PC-3 (cell line): ENCODE measurements around the gene CSNK2A1. TPM values are rescaled to one million over a fixed set of nuclear protein-coding genes. Genes with fewer than 3 reads are reported as not detected.

Experiments used
- ATAC-seq: fragments of 200-7000 bp; cut with Tn5 transposase; 2 replicates; pipeline ENCODE4 v1.9.1; 2020; ENCODE audit warnings: mild to moderate bottlenecking, moderate library complexity
- BruUV-seq: library from RNA; stranded (reverse); fragments of 400-500 nt; replicated peaks from 2 replicates; lab custom pipeline; 2021; lab: Mats Ljungman, UMichigan
- CTCF ChIA-PET: fragments of 300-600 bp; sonication (Branson Sonifier 250); formaldehyde crosslinking; loops from one replicate; lab custom pipeline; 2022; ENCODE audit warnings: antibody characterized with exemption; lab: Charles Lee
- POLR2A ChIA-PET: fragments of 300-600 bp; sonication (Branson Sonifier 250); formaldehyde crosslinking; loops from one replicate; lab custom pipeline; 2022; ENCODE audit warnings: antibody characterized with exemption; ENCODE audit not compliant: unreplicated experiment; lab: Charles Lee
- DNase-seq: peaks from one replicate; pipeline ENCODE4 v3.0.0-alpha.2; 2015
- H2AFZ ChIP-seq: fragments of 300-600 bp; sonication (generic); 2 replicates; pipeline ENCODE4 v1.6.0; 2016; ENCODE audit warnings: antibody characterized with exemption, low read length
- H3F3A ChIP-seq: fragments of 300-600 bp; sonication (generic); one replicate; pipeline ENCODE4 v1.6.0; 2017; ENCODE audit warnings: antibody characterized with exemption, low read length, control low read depth, mild to moderate bottlenecking; ENCODE audit not compliant: unreplicated experiment
- H3K27ac ChIP-seq: fragments of 300-600 bp; sonication (generic); 2 replicates; pipeline ENCODE4 v1.5.1; 2016; ENCODE audit warnings: mild to moderate bottlenecking, low read length
- H3K27me3 ChIP-seq: fragments of 300-600 bp; sonication (generic); 2 replicates; pipeline ENCODE4 v1.6.1; 2016; ENCODE audit warnings: low read length, mixed read lengths
- H3K36me3 ChIP-seq: fragments of 300-600 bp; sonication (generic); 2 replicates; pipeline ENCODE4 v1.6.1; 2016; ENCODE audit warnings: low read depth, mixed run types, low read length, mixed read lengths
- H3K4me1 ChIP-seq: fragments of 300-600 bp; sonication (generic); 2 replicates; pipeline ENCODE4 v1.5.1; 2016; ENCODE audit warnings: low read length; ENCODE audit not compliant: insufficient read depth
- H3K4me2 ChIP-seq: fragments of 300-600 bp; sonication (generic); 2 replicates; pipeline ENCODE4 v1.6.0; 2016; ENCODE audit warnings: low read length
- H3K4me3 ChIP-seq: fragments of 300-600 bp; sonication (generic); 2 replicates; pipeline ENCODE4 v1.5.1; 2016; ENCODE audit warnings: mild to moderate bottlenecking, low read length, mixed read lengths
- H3K79me2 ChIP-seq: fragments of 300-600 bp; sonication (generic); 2 replicates; pipeline ENCODE4 v1.6.1; 2017; ENCODE audit warnings: low read length, mixed read lengths
- H3K9ac ChIP-seq: fragments of 300-600 bp; sonication (generic); 2 replicates; pipeline ENCODE4 v1.6.0; 2016; ENCODE audit warnings: mild to moderate bottlenecking, low read length
- H3K9me2 ChIP-seq: fragments of 300-600 bp; sonication (generic); replicated peaks from 2 replicates; pipeline ENCODE4 v1.6.1; 2016; ENCODE audit warnings: mixed run types, low read length, mixed read lengths
- H3K9me3 ChIP-seq: fragments of 300-600 bp; sonication (generic); 2 replicates; pipeline ENCODE4 v1.6.1; 2016; ENCODE audit warnings: low read length, mixed read lengths
- H4K20me1 ChIP-seq: fragments of 300-600 bp; sonication (generic); 2 replicates; pipeline ENCODE4 v1.6.1; 2016; ENCODE audit warnings: low read length, mixed read lengths
- CTCF ChIP-seq: fragments of 300-600 bp; sonication (generic); conservative IDR thresholded peaks from 2 replicates; pipeline ENCODE4 v1.5.1; 2017; ENCODE audit warnings: antibody characterized with exemption, low read depth, mild to moderate bottlenecking, low read length
- EZH2 ChIP-seq: fragments of 300-600 bp; sonication (generic); IDR thresholded peaks from one replicate; pipeline ENCODE4 v1.6.1; 2017; ENCODE audit warnings: antibody characterized with exemption, mild to moderate bottlenecking, low read length; ENCODE audit not compliant: unreplicated experiment
- EZH2phosphoT487 ChIP-seq: fragments of 300-600 bp; sonication (generic); IDR thresholded peaks from 2 replicates; pipeline ENCODE4 v1.6.1; 2018; ENCODE audit warnings: mild to moderate bottlenecking, antibody characterized with exemption, low read length, borderline replicate concordance
- intact Hi-C: fragments of 100-400 bp; cut with micrococcal nuclease; formaldehyde crosslinking; loops from 2 replicates; pipeline ENCODE4 v1.9.0; 2023
- total RNA-seq: library from RNA; depleted of rRNA; stranded (reverse); fragments of >200 nt; gene quantifications from 2 replicates; pipeline ENCODE4 v1.2.3, GENCODE V29; 2014

CSNK2A1 gene
- total RNA-seq, 1 experiment from 2014 or later: 161 TPM

DNA sequence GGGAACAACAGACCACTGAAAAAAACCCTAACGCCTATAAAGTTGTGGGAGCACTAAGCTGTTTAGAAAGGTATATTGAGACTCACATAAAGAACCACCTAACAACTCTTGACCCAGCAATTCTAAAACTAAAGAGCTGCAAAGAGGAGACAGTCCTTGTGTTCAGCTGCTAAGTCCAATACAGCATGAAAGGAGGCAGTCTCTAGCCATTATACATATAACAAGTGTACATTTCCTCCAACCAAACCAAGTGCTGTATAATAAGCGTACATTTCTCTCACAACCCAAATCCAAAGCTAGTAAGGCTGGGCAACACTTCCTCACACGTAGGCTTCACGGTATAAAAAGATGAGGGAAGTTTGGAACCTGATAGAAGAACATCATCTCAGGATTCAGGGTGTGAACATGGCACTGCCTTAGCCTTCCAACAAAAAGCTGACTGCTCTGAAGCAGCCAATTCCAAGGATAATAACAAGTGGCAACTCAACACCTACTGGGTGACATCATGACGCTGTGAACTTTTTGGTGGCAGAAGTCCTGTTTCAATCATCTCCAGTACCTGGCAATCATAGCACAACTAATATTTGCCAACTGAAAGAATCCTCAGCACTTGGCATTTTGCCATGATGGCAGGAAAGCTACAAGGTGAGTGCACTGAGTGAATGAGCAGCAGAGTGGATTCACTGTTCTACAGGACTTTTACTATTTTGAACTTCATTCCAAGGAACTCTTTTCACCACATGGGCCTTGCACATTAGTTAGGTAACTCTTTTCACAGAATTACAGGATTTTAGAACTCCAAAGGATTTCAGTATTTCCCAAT is 97.9 kb downstream of the CSNK2A1 start:
- POLR2A ChIA-PET: no interaction called here
- intact Hi-C loops: no loop called here
- DNase-seq: peak; percentile 32

DNA sequence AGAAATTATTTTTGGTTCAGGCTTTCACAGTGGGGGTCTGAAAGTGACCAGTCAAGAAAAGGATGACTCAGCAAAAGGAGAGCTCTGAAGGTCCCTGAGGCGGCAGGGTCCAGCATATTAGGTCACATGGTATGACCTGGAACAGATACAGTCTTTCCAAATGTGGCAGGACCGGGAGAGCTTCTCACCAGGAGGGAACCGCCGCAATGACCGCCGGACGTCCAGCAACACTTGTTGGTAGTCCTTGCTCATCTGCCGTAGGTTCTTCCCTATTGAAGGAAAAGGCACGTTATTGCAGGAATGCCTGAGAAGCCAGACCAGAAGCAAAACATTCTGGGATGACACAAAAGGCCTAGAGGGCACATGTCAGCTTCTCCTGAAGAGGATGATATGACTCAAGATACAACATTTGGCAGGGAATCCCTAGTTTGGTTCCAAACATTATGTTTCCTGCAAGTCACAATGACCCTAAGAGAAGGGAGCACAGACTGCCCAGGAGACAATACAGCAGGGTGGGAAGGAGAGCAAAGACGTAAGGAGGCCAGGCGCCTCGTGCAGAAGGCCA is 98.6 kb downstream of the CSNK2A1 start:
- H3F3A ChIP-seq: no peaks in the 10 kb centered on the region
- intact Hi-C loops: no loop called here
- no peak overlapping the region for H3K4me2 ChIP-seq
- no TSS peak for BruUV-seq
- no peak overlapping the region for H3K27ac ChIP-seq
- H3K4me1 ChIP-seq: no peaks in the 10 kb centered on the region
- DNase-seq: peak; percentile 40
- no peak overlapping the region for H3K4me3 ChIP-seq
- TF ChIP-seq EZH2phosphoT487 (no peak), CTCF (no peak)
- peaks cover 44% of the 10 kb centered on the region for H3K36me3 ChIP-seq
- no peak overlapping the region for H3K9ac ChIP-seq
- peak; percentile 37 for ATAC-seq
- POLR2A ChIA-PET: no interaction called here
- H3K9me2 ChIP-seq: no peaks in the 10 kb centered on the region
- no peaks in the 10 kb centered on the region for H4K20me1 ChIP-seq
- H3K79me2 ChIP-seq: peaks cover 15% of the 10 kb centered on the region
- no peaks in the 10 kb centered on the region for H3K9me3 ChIP-seq
- H3K27me3 ChIP-seq: no peaks in the 10 kb centered on the region
- CTCF ChIA-PET: no interaction called here
- H2AFZ ChIP-seq: no peak overlapping the region

More for the DNA sequence above, 97.9 kb downstream of the CSNK2A1 start:
- Histone ChIP-seq H3K36me3 (peaks cover 38% of the 10 kb centered on the region), H3K4me3 (no peak overlapping the region), H3K9ac (no peak overlapping the region), H4K20me1 (no peaks in the 10 kb centered on the region), H3K27me3 (no peaks in the 10 kb centered on the region), H3F3A (no peaks in the 10 kb centered on the region), H2AFZ (no peak overlapping the region), H3K9me2 (no peaks in the 10 kb centered on the region), H3K79me2 (peaks cover 23% of the 10 kb centered on the region), H3K4me1 (no peaks in the 10 kb centered on the region), H3K4me2 (no peak overlapping the region), H3K27ac (no peak overlapping the region), H3K9me3 (no peaks in the 10 kb centered on the region)
- TF ChIP-seq CTCF: no peak
- no peak for TF ChIP-seq EZH2phosphoT487
- TF ChIP-seq EZH2: no peak
- ATAC-seq: peak; percentile 22; the same call in 1 of the 2 replicates
- CTCF ChIA-PET: no interaction called here
- no TSS peak for BruUV-seq

DNA sequence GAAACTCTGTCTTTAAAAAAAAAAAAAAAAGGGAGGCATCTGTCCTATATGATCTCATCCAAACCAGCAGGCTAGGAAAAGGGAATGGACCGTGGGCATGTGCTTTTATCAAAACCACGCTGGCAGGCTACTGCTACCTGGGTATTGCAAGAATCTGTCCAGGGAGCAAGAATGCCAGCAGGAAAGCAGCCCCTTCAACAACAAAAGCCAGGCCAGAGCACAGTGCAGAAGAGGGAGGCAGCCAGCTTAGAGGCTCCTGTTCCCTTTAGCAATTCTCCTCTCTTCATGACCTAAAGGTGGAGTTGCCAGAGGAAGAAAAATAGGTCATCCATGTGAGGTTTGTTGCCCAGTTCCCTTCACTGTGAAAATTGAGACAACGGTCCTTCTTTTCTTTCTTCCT is 99.5 kb downstream of the CSNK2A1 start:
- CTCF ChIA-PET: no interaction called here
- ATAC-seq: no peak
- Histone ChIP-seq H3K36me3 (peaks cover 52% of the 10 kb centered on the region), H3K9me2 (no peaks in the 10 kb centered on the region), H3F3A (no peaks in the 10 kb centered on the region), H3K79me2 (peaks cover 8% of the 10 kb centered on the region; the same call in 1 of the 2 replicates), H3K4me3 (no peak overlapping the region), H3K4me2 (no peak overlapping the region), H3K27me3 (no peaks in the 10 kb centered on the region), H2AFZ (no peak overlapping the region), H3K27ac (no peak overlapping the region), H3K4me1 (no peaks in the 10 kb centered on the region), H4K20me1 (no peaks in the 10 kb centered on the region), H3K9me3 (no peaks in the 10 kb centered on the region), H3K9ac (no peak overlapping the region)
- BruUV-seq: TSS peak; percentile 9
- POLR2A ChIA-PET: no interaction called here
- intact Hi-C loops: no loop called here
- TF ChIP-seq EZH2 (no peak), CTCF (no peak), EZH2phosphoT487 (no peak)
- no peak for DNase-seq
